HG03521 (cell line): ENCODE data around the gene KCNK3.
"Not testable (repeated sequence)": the region's sequence is repeated elsewhere in the genome, so short reads cannot be mapped to it uniquely, and the experiment has no call there.

ENCODE experiments used
- ATAC-seq: cut with Tn5 transposase; IDR thresholded peaks from one replicate; pipeline ENCODE4 v1.9.1; 2021; ENCODE audit warnings: mild to moderate bottlenecking, moderate library complexity; ENCODE audit not compliant: unreplicated experiment

KCNK3 gene

GRCh38 chr2:26692279-26692896 lies at the start of gene KCNK3:
Gene KCNK3, plus strand, starts transcription at chr2:26692722. Its CDS starts 154 bp downstream, at chr2:26692876.
- ATAC-seq, result no peak

DNA sequence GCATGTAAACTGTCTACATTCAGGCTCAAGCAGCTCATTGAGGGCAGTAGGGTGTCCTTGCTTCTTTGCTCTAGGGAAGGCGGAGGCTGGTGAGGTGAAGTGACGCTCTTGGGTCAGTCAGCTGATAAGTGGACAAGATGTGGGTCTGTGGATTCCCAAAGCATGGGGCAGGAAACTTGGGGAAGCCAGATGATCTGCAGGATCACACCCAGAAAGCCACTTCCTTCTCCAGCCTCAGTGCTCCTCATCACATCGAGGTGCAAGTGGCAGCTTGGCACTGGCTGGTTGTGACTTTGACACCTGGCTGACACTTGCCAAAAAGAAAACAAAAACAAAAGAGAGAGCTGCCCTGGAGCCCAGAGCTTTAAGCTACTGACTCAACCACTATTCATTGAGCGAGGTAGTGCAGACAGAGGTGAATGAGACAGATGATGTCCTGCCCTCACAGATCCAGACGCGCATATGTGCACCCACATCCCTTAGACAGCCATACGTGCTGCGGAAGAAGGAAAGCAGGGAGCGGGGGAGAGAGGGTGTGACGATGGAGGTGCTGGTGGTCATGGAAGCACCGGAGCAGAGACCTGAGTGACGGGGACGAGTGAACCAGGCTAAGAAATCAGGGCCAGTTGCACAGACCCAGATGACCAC lies 48.2 kb upstream of the KCNK3 start:
- no peak for ATAC-seq

DNA sequence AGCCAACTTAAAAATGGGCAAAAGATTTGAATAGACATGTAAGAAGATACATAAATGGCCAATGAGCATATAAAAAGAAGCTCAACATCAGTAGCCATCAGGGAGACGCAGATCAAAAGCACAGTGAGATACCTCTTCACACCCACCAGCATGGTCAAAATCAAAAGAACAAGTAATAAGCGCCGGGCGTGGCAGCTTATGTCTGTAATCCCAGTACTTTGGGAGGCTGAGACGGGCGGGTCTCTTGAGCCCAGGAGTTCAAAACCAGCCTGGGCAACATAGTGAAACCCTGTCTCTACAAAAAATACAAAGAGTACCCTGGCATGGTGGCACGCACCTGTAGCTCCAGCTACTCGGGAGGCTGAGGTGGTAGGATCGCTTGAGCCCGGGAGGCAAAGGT lies 46.8 kb upstream of the KCNK3 start:
- no peak for ATAC-seq

DNA sequence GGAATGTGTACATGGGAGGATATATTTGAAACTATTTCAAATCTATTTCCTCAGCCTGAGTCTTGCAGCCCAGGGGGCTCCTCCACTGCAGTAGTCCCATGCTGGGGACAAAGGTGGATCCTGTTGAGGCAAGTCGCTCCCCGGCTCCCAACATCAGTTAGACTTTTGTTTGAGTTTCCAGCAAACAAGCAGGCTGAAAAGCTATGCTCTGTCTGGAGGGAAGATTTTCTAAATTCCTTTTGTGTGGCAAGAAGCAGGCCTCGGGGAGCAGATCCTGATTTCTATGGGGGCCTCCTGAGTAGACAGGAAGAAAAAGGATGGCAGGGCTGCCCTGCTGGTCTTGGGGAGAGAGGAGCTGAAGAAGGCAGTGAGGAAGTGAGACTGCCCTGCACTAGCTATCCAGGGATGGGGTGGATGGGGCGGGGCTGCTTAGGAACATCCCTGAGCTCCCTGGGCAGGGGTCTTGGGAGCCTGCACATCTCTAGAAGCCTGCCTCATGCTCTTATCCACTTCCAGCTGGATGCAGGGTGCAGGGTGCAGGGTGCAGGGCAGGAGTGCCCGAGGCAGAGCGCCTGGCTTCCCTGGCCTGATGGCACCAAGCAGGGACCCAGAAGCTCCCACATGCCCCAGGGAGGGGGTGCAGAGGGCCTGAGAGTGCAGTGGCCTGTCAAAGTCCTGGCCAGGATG lies 45.4 kb upstream of the KCNK3 start:
- ATAC-seq, result no peak

GRCh38 chr2:26647981-26648380 lies 44.5 kb upstream of the KCNK3 start:
- no peak for ATAC-seq

- no peak for ATAC-seq
Observed at GRCh38 chr2:26648516-26648915, 44.0 kb upstream of the KCNK3 start.

DNA sequence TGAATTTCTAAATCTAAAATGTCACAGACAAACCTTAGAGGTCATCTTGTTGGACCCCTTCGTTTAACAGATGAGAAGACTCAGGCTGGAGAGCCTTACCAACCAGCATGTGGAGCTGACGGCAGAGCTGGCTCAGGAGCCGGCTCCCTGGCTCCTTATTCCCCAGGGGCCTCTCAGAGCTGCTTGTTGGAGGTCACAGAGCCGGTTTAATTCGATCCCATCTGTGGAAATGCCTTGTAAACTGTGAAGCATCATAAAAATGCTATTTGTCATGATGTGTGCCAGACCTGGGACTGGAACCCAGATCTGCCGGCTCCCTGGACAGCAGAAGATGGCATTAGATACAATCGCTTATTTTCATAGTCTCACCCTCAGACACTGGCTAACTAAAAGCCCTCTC lies 43.2 kb upstream of the KCNK3 start:
- no peak for ATAC-seq

DNA sequence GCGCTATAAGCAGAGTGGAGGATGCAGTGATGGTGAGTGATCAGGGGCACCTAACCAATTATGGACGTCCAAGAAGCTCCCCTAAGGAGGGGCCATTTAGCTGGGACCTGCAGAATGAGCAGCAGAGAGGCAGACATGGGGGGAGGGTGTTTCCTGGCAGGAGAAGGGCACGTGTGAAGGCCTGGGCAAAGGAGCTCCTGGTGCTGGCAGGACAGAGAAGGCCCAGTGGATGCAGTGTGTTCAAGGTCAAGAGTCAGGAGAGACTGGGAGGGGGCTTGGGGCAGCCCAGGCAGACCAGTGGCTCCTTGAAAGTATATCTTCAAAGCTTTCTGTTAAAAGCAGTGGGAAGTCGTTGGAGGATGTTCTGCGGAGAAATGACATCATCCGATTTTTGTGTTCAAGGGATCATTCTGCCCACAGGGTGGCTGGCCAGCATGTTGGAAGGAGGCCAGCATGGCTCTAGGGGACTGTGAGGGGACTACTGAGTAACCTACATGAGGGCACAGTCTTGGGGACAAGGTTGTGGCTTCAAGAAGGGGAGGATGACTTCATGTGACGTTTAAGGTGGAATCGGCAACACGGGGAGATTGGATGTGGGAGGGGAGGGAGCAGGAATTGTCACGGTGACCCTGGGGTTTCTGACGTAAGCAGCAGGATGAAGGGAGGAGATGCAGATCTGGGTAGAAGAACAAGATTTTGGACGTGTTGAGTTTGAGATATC lies 42.4 kb upstream of the KCNK3 start:
- no peak for ATAC-seq

DNA sequence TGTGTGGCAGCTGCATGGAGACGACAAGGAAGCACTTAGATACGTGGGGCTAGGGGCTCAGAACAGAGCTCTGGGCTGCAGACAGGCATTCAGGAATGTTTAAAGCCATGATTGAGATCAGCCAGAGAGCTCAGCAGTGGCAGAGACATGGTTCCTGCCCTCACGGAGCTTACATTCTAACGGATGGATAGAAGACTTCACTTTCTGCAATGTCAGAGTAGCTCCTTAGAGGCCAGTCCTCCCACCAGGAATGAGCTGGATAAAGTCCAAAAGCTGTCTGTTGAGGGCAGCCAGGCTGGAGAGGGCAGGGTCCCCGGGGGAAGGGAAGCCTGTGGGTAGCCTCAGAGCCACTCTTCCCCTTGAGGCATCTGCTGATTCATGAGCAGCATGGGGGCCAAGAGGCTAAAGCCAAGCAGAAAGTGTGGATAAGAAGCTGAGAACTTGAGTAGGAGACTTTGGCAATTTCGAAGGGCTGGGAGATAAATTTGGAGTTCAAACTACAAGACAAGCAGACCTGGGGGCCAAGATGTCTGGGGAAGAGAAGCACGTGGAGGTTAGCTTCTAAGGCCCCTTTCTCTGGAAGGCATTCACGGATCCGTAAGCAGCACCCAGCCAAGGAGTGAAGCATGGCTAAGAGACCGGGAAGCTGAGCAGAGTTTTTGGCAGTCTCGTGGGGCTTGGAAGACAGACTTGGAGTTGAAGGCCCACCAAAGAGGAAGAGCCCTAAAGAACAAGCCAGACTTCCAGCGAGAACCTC lies 41.6 kb upstream of the KCNK3 start:
- no peak for ATAC-seq

DNA sequence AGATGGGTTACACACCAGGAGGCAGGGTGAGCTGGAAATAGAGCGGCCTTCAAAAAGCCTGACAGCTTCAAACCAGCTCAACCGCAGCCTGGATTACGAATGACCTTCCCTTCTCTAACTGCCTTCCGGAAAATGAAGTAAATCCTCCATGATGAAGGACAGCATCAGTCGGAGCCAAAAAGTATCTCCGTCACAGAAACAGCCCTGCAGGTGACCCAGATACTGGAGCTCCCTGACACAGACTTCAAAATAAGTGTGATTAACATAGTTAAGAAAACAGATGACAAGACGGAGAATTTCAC lies 41.1 kb upstream of the KCNK3 start:
- no peak for ATAC-seq

DNA sequence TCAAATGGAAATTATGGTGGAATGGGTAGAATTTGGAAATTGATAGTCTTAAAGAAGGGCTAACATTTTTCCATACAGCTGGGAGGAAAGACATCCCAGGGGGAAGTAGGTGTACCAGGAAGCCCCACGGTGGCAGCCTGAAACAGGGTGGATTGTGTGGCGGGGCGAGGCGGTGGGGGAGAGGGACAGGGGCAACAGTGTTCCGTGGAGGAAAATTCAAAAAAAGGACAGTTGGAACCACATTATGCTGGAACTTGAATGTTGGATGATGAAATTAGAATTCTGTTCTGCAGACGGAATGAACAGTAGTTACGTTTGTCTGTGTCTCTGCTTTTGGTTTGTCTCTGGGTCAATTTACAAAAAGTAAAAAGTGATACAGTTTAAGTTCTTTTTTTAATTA lies 40.7 kb upstream of the KCNK3 start:
- ATAC-seq, result no peak

GRCh38 chr2:26652361-26653041 lies 40.0 kb upstream of the KCNK3 start:
- ATAC-seq, result no peak

GRCh38 chr2:26653207-26654060 lies 39.1 kb upstream of the KCNK3 start:
- no peak for ATAC-seq

- ATAC-seq, result no peak
Observed at GRCh38 chr2:26654061-26654340, 38.5 kb upstream of the KCNK3 start.

- ATAC-seq, result not testable (repeated sequence)
Observed at GRCh38 chr2:26655120-26655519, 37.4 kb upstream of the KCNK3 start.

GRCh38 chr2:26655611-26656195 lies 36.8 kb upstream of the KCNK3 start:
- ATAC-seq, result no peak

- ATAC-seq, result no peak
Observed at GRCh38 chr2:26657265-26657664, 35.3 kb upstream of the KCNK3 start.

DNA sequence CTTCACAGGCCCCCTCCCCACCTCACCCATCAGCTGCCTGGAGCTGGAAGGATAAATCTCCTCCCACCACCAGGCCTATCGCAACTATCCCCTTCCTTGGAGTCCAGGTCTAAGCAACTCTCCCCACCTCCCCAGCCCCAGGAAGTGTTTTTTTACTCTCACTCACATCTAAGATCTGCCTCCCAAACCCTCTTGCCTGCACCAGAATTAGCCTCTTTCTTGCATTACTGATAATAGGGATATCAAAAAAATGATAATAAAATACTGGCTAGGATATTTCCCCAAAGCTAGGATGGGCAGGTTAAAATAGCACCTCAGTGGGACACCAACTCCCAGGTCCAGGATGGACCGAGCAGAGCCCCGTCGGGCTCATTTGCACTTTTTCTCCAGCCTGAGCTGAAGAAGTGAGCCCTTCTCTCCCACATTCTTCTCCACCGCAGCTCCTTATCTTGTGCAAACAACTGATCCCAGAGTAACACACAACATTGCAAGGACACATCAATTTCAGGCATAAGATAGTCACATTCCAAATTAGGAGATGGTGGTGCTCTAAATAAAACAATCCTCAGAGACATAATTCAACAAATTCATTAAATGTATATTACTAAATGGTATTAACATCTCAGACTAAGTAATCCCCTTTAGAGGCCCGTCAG lies 33.7 kb upstream of the KCNK3 start:
- ATAC-seq, result no peak

- no peak for ATAC-seq
Observed at GRCh38 chr2:26660363-26660962, 32.1 kb upstream of the KCNK3 start.
